ENCODE data around the gene DLG4. TPM values are rescaled to one million over a fixed set of nuclear protein-coding genes. Genes with fewer than 3 reads are reported as not detected.

Gene DLG4
- total RNA-seq, 1 donor from 2014 or later = 7.8 TPM

GRCh38 chr17:7179317-7180254, 40.0 kb downstream of the DLG4 start, which contains the start of gene ASGR1:
TSS of gene ASGR1 (minus strand) at chr17:7179370. CDS start at chr17:7178563, 807 bp downstream.
- no peak for TF ChIP-seq CTCF (conservative IDR thresholded peaks at IDR 0.05; ENCODE audit: low read depth, low read length)
- DNase-seq (ENCODE audit: low read depth) = no peak
- no peak within 1 kb of the TSS for H3K4me3 ChIP-seq (ENCODE audit: low read depth, low read length)

- TF ChIP-seq CTCF (conservative IDR thresholded peaks at IDR 0.05; ENCODE audit: low read depth, low read length) = no peak
- DNase-seq (ENCODE audit: low read depth) = no peak
- no peak overlapping the region for H3K4me3 ChIP-seq (ENCODE audit: low read depth, low read length)
Measured at GRCh38 chr17:7178973-7179316, 40.7 kb downstream of the DLG4 start.

- TF ChIP-seq CTCF (conservative IDR thresholded peaks at IDR 0.05; ENCODE audit: low read depth, low read length) = no peak
- no peak for DNase-seq (ENCODE audit: low read depth)
- peak overlapping the region; percentile 51 for H3K4me3 ChIP-seq (ENCODE audit: low read depth, low read length)
Measured at GRCh38 chr17:7177954-7178477, 41.6 kb downstream of the DLG4 start.

GRCh38 chr17:7177191-7177953, 42.3 kb downstream of the DLG4 start:
- H3K4me3 ChIP-seq (ENCODE audit: low read depth, low read length) = peak overlapping the region; percentile 51
- TF ChIP-seq CTCF (conservative IDR thresholded peaks at IDR 0.05; ENCODE audit: low read depth, low read length) = peak; percentile 79
- DNase-seq (ENCODE audit: low read depth) = no peak

- H3K4me3 ChIP-seq (ENCODE audit: low read depth, low read length) = no peak overlapping the region
- TF ChIP-seq CTCF (conservative IDR thresholded peaks at IDR 0.05; ENCODE audit: low read depth, low read length) = no peak
- DNase-seq (ENCODE audit: low read depth) = no peak
Measured at GRCh38 chr17:7176841-7177190, 42.8 kb downstream of the DLG4 start.

- no peak overlapping the region for H3K4me3 ChIP-seq (ENCODE audit: low read depth, low read length)
- no peak for TF ChIP-seq CTCF (conservative IDR thresholded peaks at IDR 0.05; ENCODE audit: low read depth, low read length)
- no peak for DNase-seq (ENCODE audit: low read depth)
Measured at GRCh38 chr17:7176107-7176840, 43.4 kb downstream of the DLG4 start.
